GM21576 (cell line): Measurements from ENCODE around the gene TEX19.
"Not testable (repeated sequence)": the region's sequence is repeated elsewhere in the genome, so short reads cannot be mapped to it uniquely, and the experiment has no call there.

Experiments
- ATAC-seq: cut with Tn5 transposase; IDR thresholded peaks from one replicate; pipeline ENCODE4 v1.9.1; 2021; ENCODE audit warnings: mild to moderate bottlenecking, moderate library complexity; ENCODE audit not compliant: unreplicated experiment

The TEX19 gene

DNA sequence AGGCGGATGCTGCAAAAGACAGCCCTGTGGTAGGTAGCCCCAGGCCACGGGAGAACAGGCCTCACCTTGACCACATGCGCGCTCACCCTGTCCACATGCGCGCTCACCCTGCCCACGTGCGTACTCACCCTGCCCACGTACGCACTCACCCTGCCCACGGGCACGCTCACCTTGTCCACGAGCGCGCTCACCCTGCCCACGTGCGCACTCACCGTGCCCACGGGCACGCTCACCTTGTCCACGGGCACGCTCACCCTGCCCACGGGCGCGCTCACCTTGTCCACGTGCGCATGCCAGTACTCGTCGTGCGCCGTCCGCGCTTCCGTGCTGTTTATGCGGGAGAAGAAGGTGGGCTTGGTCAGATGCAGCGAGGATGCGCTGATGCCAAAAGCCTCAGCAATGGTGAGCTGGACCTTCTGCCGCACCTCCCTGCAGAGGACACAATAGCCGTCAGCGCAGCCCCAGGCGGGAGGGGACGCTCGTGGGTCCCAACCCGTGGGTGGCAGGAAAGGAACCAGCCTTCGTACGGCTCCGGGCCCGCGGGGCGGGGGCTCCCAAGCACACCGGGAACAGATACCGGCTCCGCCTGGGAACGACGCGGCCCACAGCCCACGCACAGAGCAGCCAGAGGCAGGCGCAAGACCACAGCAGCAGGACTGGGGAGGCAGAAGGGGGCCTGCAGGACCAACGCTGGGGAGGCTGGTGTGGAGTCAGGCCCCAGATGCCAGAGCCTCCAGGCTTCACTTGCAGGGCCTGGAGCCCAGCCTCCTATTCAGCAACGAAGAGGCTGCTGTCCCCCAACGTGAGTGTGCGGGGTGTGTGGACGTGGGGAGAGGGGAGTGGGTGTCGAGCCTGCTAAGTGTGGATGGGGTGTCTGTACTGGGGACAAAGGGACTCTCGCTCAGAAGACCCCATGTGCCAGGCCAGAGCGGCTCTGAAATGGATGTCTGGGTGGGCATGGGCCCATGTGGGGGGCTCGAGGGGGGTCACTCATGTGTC, 44.9 kb downstream of the TEX19 start:
- no peak for ATAC-seq

DNA sequence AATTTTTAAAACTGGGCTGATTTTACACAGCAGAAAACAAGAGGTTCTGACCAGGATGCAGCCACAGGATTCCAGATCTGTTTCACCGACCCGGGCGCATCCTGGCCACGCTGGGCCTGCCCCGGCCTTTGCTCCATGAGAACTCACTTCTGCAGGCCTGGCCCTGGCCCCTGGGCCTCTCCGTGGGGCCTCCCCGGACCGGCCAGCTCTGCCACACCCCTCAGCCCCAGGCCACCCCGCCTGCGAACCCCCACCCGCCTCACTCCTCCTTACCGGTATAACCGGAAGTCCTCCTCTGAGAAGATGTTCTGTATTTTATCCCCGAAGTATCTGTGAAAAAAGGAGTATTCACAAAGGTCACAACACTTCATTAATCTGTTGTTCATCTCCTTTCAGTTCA, 46.0 kb downstream of the TEX19 start:
- no peak for ATAC-seq

- no peak for ATAC-seq
These were observed 47.2 kb downstream of the TEX19 start for GRCh38 chr17:82406131-82406671.

DNA sequence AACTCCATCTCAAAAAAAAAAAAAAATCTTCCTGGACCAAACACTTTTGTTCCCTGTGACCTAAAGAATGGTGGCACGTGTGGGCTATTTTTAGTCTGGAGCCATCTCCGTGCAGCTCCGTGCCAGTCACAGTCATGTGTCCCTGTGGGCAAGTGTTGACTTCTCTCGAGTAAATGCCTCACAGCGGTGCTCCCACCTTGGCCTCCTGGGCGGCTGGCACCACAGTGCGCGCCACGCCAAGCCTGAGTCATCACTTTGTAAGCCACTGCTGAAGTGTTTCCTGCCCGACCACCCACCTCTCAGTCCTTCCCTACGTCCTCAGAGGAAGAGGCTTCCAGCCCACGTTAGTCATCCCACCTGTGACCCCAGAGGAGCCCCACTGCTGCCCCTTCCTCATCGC, 48.2 kb downstream of the TEX19 start:
- no peak for ATAC-seq

GRCh38 chr17:82408288-82408937, 49.4 kb downstream of the TEX19 start:
- ATAC-seq = no peak

DNA sequence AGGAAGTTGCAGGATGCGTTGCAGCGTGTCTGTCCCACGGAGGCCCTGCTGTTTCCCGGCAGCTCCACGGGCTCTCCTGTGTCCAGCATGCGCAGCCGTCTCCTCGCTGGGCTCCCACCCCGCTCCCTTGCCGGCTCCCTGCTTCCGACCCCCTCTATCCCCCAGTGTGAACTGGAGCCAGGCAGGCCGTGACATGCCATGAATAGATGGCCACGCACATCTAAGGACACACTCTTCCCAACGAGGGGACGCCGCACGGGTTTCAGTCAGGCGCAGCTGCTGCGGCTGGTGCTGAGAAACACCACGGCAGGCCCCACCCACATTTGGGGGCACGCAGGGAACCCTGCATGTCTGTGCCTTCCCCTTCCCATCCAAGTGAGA, 49.9 kb downstream of the TEX19 start:
- ATAC-seq = no peak

- no peak for ATAC-seq
These were observed 51.1 kb downstream of the TEX19 start for GRCh38 chr17:82410014-82410716.

GRCh38 chr17:82411396-82412053, 52.5 kb downstream of the TEX19 start:
- ATAC-seq = no peak

- not testable (repeated sequence) for ATAC-seq
These were observed 53.0 kb downstream of the TEX19 start for GRCh38 chr17:82412081-82412480.

GRCh38 chr17:82412535-82413520, 53.8 kb downstream of the TEX19 start:
- ATAC-seq = no peak
